HCT116 (cell line): ENCODE results near the gene CASP10. TPM values are rescaled to one million over a fixed set of nuclear protein-coding genes. Genes with fewer than 3 reads are reported as not detected.

Experiments
- ATAC-seq: fragments of 200-7000 bp; cut with Tn5 transposase; 2 replicates; pipeline ENCODE4 v1.9.1; 2020; ENCODE audit warnings: mild to moderate bottlenecking, moderate library complexity
- BruUV-seq: library from RNA; stranded (reverse); fragments of 400-500 nt; replicated peaks from 2 replicates; lab custom pipeline; 2021; lab: Mats Ljungman, UMichigan
- CTCF ChIA-PET: fragments of 300-600 bp; sonication (Branson Sonifier 250); formaldehyde crosslinking; loops from one replicate; lab custom pipeline; 2021; ENCODE audit warnings: antibody characterized with exemption; lab: Charles Lee
- POLR2A ChIA-PET: fragments of 300-600, 350-600 bp; sonication (Branson Sonifier 250); formaldehyde crosslinking; loops from one replicate; lab custom pipeline; 2021; ENCODE audit warnings: antibody characterized with exemption; lab: Charles Lee
- RAD21 ChIA-PET, 2 experiments: fragments of 300-600 bp; sonication (Branson Sonifier 250); formaldehyde crosslinking; loops; one replicate each; lab custom pipeline; 2023; ENCODE audit warnings: low total read pairs in 2 of 2; ENCODE audit not compliant: uncharacterized antibody in 2 of 2, unreplicated experiment in 2 of 2, low non-redundant PET in 1 of 2; lab: Charles Lee
- DNase-seq: peaks from one replicate; pipeline ENCODE4 v3.0.0-alpha.2; 2010; ENCODE audit warnings: low read depth, low spot score
- H2AFZ ChIP-seq: fragments of 200-600 bp; shearing (Covaris generic), sonication (generic); 2 replicates; pipeline ENCODE4 v1.6.1; 2017; ENCODE audit warnings: low read depth, mixed run types, mixed read lengths, antibody characterized with exemption, low read length; ENCODE audit not compliant: poor library complexity, severe bottlenecking
- H3K27ac ChIP-seq: 2 replicates; pipeline ENCODE4 v1.5.1; 2012; ENCODE audit warnings: low read depth, low read length
- H3K27me3 ChIP-seq: fragments of 200-600 bp; sonication (generic); 2 replicates; pipeline ENCODE4 v1.6.1; 2016; ENCODE audit warnings: mixed run types, low read length, mixed read lengths; ENCODE audit not compliant: insufficient read depth
- H3K36me3 ChIP-seq, 2 experiments: fragments of 200-500 bp in 1 of 2; fragments of 200-600 bp in 1 of 2; sonication (Bioruptor generic) in 1 of 2; sonication (generic) in 1 of 2; 2 replicates each; pipeline versions ENCODE4 v1.5.1 to v1.6.1; 2014 to 2016; ENCODE audit warnings: low read length in 2 of 2, inconsistent platforms in 1 of 2, mixed read lengths in 1 of 2, mixed run types in 1 of 2; ENCODE audit not compliant: insufficient read depth in 2 of 2, control insufficient read depth in 1 of 2
- H3K4me1 ChIP-seq, 2 experiments: fragments of 200-600 bp in 1 of 2; sonication (generic) in 1 of 2; 2 replicates each; pipeline versions ENCODE4 v1.5.1 to v1.6.1; 2012 to 2017; ENCODE audit warnings: low read length in 2 of 2, inconsistent platforms in 1 of 2, mild to moderate bottlenecking in 1 of 2, mixed read lengths in 1 of 2, mixed run types in 1 of 2, moderate library complexity in 1 of 2; ENCODE audit not compliant: insufficient read depth in 2 of 2, control insufficient read depth in 1 of 2
- H3K4me2 ChIP-seq: fragments of 200-600 bp; sonication (generic); 2 replicates; pipeline ENCODE4 v1.6.1; 2017; ENCODE audit warnings: mixed run types, low read length, mixed read lengths
- H3K4me3 ChIP-seq, 2 experiments: fragments of 200-600 bp in 1 of 2; sonication (generic) in 1 of 2; replicated peaks in 1 of 2; 2 replicates each; pipeline ENCODE4 v1.5.1; 2011 to 2016; ENCODE audit warnings: low read length in 2 of 2, control low read depth in 1 of 2, low read depth in 1 of 2, mild to moderate bottlenecking in 1 of 2, mixed read lengths in 1 of 2, mixed run types in 1 of 2
- H3K79me2 ChIP-seq: fragments of 200-600 bp; sonication (generic); 2 replicates; pipeline ENCODE4 v1.6.1; 2017; ENCODE audit warnings: mild to moderate bottlenecking, mixed run types, low read length, moderate library complexity, mixed read lengths; ENCODE audit not compliant: insufficient read depth
- H3K9ac ChIP-seq: fragments of 200-600 bp; sonication (generic); 2 replicates; pipeline ENCODE4 v1.6.1; 2016; ENCODE audit warnings: low read length, mixed read lengths
- H3K9me2 ChIP-seq: fragments of 200-600 bp; sonication (generic), shearing (Covaris generic); 2 replicates; pipeline ENCODE4 v1.6.1; 2017; ENCODE audit warnings: mixed run types, mild to moderate bottlenecking, moderate library complexity; ENCODE audit not compliant: insufficient read depth
- H3K9me3 ChIP-seq, 2 experiments: fragments of 200-500 bp in 1 of 2; fragments of 200-600 bp in 1 of 2; sonication (Bioruptor generic) in 1 of 2; sonication (generic) in 1 of 2; 2 replicates each; pipeline ENCODE4 v1.6.1; 2014 to 2017; ENCODE audit warnings: low read length in 2 of 2, mixed read lengths in 2 of 2, inconsistent platforms in 1 of 2, low read depth in 1 of 2, mild to moderate bottlenecking in 1 of 2, mixed run types in 1 of 2, moderate library complexity in 1 of 2; ENCODE audit not compliant: control insufficient read depth in 1 of 2, insufficient read depth in 1 of 2
- H4K20me1 ChIP-seq: fragments of 200-600 bp; sonication (generic), shearing (Covaris generic); 2 replicates; pipeline ENCODE4 v1.6.1; 2017; ENCODE audit warnings: mixed run types, mild to moderate bottlenecking, moderate library complexity; ENCODE audit not compliant: insufficient read depth
- CTCF ChIP-seq, 3 experiments: fragments of 200-600 bp in 1 of 3; sonication (generic) in 1 of 3; IDR thresholded peaks in 2 of 3; conservative IDR thresholded peaks in 1 of 3; 2 replicates each; pipeline ENCODE4 v1.5.1; 2012 to 2017; ENCODE audit warnings: low read depth in 2 of 3, low read length in 2 of 3, antibody characterized with exemption in 1 of 3, borderline replicate concordance in 1 of 3, control low read depth in 1 of 3, mild to moderate bottlenecking in 1 of 3, mixed read lengths in 1 of 3, mixed run types in 1 of 3, moderate library complexity in 1 of 3; ENCODE audit not compliant: insufficient read depth in 1 of 3
- RAD21 ChIP-seq: IDR thresholded peaks from 2 replicates; pipeline ENCODE4 v1.6.1; 2012; ENCODE audit warnings: low read depth, mild to moderate bottlenecking
- TCF7L2 ChIP-seq: IDR thresholded peaks from 2 replicates; pipeline ENCODE4 v1.7.0; 2011; ENCODE audit warnings: borderline replicate concordance, inconsistent platforms; ENCODE audit not compliant: insufficient read depth, insufficient read length; ENCODE audit errors: extremely low read depth
- intact Hi-C: fragments of 100-400 bp; cut with micrococcal nuclease; formaldehyde crosslinking; loops from 2 replicates; pipeline ENCODE4 v1.10.0; 2022
- total RNA-seq: library from RNA; stranded (reverse); gene quantifications from one replicate; pipeline ENCODE4 v1.2.1, GENCODE V29; 2021; ENCODE audit not compliant: unreplicated experiment

Gene CASP10
- total RNA-seq, 1 experiment from 2014 or later: 2.6 TPM

DNA sequence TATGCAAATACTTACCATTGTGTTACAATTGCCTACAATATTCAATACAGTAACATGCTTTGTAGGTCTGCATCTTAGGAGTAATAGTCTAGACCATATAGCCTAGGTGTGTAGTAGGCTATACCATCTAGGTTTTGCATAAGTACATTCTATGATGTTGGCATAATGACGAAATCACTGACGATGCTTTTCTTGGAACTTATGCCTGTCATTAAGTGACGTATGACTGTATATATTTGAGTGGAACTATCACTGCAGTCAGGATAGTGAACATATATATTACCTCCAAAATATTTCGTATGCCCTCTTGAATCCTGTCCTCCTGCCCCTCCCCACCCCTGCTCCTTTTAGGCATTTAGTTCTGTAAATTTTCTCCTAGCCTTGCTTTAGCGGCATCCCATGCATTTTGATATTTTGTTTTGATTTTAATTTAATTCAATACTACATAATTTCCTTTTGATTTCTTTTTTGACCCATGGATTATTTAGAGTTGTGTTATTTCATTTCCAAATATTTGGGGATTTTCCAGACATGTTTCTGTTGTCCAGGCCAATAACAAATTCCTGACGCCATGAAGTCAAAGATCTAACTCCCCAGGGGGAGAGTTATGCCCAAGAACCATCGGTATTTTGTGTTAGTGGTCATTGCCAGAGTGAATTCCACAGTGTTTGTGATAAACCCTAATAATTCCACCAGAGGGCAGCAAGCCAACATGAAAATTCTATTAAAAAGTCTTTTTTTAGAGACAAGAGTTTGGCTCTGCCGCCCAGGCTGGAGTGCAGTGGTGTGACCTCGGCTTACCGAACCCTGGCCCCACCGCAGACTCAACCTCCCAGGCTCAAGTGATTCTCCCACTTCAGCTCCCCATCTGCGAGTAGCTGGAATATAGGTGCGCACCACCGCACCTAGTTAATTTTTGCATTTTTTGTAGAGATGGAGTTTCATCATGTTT, 53.2 kb downstream of the CASP10 start:
- BruUV-seq: no TSS peak

More for the DNA sequence above, 53.2 kb downstream of the CASP10 start:
- DNase-seq: no peak
- Histone ChIP-seq H3K4me3 (no peak overlapping the region), H3K4me2 (no peak overlapping the region), H3K9ac (no peak overlapping the region), H3K79me2 (peaks cover 38% of the 10 kb centered on the region), H3K27ac (no peak overlapping the region), H3K9me3 (no peaks in the 10 kb centered on the region), H2AFZ (no peak overlapping the region), H3K36me3 (peaks cover 16 to 27% of the 10 kb centered on the region in 2 experiments), H3K9me2 (no peaks in the 10 kb centered on the region), H4K20me1 (no peaks in the 10 kb centered on the region), H3K27me3 (no peaks in the 10 kb centered on the region), H3K4me1 (peaks cover 15 to 22% of the 10 kb centered on the region in 2 experiments)
- POLR2A ChIA-PET: no interaction called here
- no peak for ATAC-seq
- TF ChIP-seq CTCF (IDR thresholded peaks at IDR 0.05 in 2 of 3, conservative IDR thresholded peaks at IDR 0.05 in 1 of 3; ENCODE audit: borderline replicate concordance in 1 of 3, insufficient read depth in 1 of 3, low read depth in 2 of 3, low read length in 2 of 3) (peak; percentile 48 to 73 (median 65)), RAD21 (peak; percentile 90), TCF7L2 (no peak)
- RAD21 ChIA-PET: interaction anchor here in 1 of 2 experiments (0.9 kb wide), 1 partner anchor 129 kb away, joined by 4 read pairs; no protein-coding TSS in a partner anchor
- CTCF ChIA-PET: interaction anchor here (1.2 kb wide), 1 partner anchor 128 kb away, joined by 6 read pairs; no protein-coding TSS in a partner anchor
- intact Hi-C loops: loop anchor here (1.0 to 10.0 kb wide), 3 partner anchors 128 to 445 kb away; partner anchors contain the start of genes STRADB and TRAK2
